Measurements from ENCODE around the gene ZNF525.
"Not testable (repeated sequence)": the region's sequence is repeated elsewhere in the genome, so short reads cannot be mapped to it uniquely, and the experiment has no call there.

ZNF525 gene

DNA sequence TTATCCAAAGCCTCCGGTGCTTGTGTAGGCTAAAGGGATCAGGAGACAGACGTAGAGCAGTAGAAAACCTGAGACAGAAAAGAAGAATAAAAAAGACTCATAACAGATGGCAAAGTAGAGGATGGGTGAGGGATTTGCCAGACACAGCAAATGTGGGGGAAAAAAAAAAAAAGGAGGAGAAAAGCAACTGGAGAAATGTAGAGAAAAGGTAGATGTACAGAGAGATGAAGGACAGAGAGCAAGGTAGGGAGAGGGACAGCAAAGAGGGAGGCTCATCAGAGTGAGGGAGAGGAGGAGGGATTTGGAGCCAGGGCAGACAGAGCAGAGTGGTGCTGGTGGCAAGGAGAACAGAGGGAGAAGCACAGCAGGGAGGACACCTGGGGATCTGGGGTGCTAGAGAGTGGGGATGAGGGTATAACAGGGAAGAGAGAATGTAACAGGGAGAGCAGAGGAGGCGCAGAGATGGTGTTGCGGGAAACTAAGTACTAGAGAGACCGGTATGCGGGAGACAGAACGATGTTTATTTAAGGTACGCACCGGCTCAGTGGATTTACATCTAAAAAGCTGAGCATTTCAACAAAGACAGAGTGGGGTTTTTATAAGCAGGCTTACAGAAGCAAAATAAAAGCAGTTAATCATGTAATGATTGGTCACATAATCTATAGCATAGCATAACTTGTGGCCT, 30.5 kb downstream of the ZNF525 start:
- not testable (repeated sequence) for DNase-seq (ENCODE audit: low read depth in 2 of 3, low spot score in 2 of 3)

DNA sequence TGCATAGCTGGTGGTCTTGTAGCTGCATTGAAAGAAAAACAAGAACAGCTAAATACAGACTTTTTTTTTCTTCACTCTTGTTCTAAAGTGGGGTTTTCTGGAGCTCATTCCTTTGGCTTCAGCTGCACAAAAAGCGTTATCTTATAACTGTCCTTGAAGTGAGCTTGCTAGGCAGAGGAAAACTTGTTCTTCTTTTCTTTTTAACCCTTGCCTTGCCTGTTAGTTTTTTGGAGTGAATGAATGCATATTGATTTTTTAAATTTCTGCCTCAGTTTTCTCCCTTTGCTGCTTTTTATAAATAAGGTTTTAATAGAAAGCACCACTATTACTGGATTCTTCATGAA, 31.0 kb downstream of the ZNF525 start:
- no peak for DNase-seq (ENCODE audit: low read depth in 2 of 3, low spot score in 2 of 3)

DNA sequence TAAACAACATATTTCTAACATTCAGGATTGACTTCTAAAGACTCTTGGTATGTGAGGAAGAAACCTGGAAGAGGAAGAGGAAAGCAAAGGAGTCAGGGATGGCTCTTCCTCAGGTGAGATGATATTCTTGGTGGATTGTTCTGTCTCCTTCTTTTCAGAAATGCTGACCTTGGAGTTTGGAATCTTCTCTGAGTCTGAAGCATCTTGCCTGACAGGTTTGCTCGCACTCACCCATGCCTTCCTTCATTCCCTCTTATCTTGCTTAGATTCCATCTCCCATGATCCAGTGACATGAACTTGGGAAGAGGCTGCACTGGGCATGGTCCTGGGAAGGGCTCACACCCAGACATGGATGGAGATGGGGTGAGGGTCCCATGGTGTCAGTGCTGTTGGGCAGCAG, 32.4 kb downstream of the ZNF525 start:
- DNase-seq (ENCODE audit: low read depth in 2 of 3, low spot score in 2 of 3): not testable (repeated sequence)

DNA sequence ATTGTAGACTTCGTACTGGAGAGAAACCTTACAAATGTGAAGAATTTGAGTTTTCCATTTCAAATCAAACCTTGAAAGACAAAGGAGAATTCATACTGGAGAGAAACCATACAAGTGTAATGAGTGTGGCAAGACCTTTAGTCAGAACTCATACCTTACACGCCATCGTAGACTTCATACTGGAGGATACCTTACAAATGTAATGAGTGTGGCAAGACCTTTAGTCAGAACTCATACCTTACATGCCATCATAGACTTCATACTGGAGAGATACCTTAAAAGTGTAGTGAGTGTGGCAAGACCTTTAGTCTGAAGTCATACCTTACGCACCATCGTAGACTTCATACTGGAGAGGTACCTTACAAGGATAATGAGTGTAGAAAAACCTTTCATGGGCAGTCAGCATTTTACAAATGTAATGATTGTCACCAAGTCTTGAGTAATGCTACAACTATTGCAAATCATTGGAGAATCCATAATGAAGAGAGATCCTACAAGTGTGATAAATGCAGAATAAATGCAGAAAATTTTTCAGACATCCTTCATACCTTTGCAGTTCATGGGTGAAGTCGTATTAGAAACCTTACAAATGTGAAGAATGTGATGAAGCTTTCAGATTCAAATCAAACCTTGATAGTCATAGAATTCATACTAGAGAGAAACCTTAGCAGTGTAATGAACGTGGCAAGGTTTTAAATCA, 44.1 kb downstream of the ZNF525 start:
- no peak for DNase-seq (ENCODE audit: low read depth in 2 of 3, low spot score in 2 of 3)

DNA sequence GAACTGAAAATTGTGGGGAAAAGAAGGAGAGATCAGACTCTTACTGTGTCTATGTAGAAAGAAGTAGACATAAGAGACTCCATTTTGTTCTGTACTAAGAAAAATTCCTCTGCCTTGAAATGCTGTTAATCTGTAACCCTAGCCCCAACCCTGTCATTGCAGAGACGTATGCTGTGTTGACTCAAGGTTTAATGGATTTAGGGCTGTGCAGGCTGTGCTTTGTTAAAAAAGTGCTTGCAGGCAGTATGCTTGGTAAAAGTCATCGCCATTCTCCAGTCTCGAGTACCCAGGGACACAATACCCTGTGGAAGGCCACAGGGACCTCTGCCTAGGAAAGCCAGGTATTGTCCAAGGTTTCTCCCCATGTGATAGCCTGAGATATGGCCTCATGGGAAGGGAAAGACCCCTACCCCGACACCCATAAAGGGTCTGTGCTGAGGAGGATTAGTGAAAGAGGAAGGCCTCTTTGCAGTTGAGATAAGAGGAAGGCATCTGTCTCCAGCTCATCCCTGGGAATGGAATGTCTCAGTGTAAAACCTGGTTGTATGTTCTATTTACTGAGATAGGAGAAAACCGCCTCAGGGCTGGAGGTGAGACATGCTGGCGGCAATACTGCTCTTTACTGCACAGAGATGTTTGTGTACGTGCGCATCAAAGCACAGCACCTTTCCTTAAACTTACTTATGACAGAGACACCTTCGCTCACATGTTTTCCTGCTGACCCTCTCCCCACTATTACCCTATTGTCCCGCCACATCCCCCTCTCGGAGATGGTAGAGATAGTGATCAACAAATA, 55.2 kb downstream of the ZNF525 start:
- not testable (repeated sequence) for DNase-seq (ENCODE audit: low read depth in 2 of 3, low spot score in 2 of 3)

DNA sequence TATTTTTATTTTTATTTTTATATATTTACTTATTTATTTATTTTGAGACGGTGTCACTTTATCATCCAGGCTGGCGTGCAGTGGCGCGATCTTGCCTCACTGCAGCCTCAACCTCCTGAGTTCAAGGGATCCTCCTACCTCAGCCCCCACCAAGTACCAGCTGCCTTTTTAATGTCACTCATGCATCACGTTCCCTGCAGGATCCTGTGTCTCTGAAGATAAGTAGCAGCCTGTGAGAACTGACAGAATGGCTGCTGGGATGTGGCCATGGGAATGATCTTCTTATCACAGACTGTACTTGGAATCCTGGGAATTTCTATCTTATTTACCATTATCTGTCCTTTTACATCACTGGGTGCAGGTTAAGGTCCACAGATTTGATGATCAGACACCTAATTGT, 57.0 kb downstream of the ZNF525 start:
- no peak for DNase-seq (ENCODE audit: low read depth in 2 of 3, low spot score in 2 of 3)

DNA sequence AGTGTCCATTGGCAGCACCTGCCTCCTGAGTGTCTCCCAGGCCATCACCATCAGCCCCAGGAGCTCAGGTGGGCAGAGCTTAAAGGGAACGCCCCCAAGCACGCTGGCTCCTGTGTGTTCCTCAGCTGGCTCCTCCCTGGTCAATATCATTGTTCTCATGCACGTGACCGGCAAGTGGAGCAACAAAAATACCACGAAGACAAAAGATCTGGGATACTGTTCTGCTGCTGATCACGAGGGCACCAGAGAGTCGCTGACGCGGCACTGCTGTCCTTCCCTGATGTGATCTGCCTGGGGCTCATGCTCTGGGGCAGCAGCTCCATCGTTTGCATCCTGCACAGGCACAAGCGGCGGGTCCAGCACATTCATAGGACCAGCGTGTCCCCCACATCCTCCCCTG, 57.6 kb downstream of the ZNF525 start:
- DNase-seq (ENCODE audit: low read depth in 2 of 3, low spot score in 2 of 3): not testable (repeated sequence)

DNA sequence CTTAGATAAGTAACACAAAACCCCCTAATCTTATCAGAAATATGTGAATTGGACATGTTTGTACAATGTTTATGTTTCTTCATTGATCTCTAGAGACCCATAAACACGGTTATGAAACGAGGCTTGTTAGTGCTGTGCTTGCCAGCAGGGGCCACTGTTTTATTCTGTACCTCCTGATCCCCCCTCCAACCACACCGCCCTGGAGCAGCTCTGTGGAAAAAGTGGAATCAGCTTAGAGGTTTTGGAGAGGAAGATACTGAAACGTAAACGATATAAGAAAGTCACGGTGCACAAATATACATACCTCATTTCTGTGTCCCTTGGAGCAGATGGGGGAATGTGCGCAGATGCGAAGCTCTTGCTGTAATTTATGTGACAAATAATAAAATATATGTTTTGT, 58.2 kb downstream of the ZNF525 start:
- not testable (repeated sequence) for DNase-seq (ENCODE audit: low read depth in 2 of 3, low spot score in 2 of 3)

DNA sequence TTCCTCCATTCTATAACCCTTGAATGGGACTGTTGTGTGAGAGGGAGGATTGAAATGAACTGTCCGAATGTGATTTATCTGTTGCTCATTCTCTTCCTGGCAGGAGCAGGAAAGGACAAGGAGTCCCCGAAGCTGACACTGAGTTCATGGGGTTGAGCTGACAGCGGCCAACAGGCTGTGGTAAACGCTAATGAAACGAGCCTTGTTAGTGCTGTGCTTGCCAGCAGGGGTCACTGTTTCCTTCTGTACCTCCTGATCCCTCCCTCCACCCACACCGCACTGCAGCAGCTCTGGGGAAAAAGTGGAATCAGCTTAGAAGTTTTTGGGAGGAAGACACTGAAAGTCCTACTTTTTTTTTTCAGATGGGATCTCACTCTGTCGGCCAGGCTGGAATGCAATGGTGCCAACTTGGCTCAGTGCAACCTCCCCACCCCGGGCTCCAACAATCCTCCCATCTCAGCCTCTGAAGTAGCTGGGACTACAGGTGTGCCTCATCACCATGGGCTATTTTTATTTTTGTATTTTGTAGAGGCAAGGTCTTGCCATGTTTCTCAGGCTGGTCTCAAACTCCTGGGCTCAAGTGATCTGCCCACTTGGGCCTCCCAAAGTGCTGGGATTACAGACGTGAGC, 59.6 kb downstream of the ZNF525 start:
- DNase-seq (ENCODE audit: low read depth in 2 of 3, low spot score in 2 of 3): peak; percentile 12 to 31 (median 13)

DNA sequence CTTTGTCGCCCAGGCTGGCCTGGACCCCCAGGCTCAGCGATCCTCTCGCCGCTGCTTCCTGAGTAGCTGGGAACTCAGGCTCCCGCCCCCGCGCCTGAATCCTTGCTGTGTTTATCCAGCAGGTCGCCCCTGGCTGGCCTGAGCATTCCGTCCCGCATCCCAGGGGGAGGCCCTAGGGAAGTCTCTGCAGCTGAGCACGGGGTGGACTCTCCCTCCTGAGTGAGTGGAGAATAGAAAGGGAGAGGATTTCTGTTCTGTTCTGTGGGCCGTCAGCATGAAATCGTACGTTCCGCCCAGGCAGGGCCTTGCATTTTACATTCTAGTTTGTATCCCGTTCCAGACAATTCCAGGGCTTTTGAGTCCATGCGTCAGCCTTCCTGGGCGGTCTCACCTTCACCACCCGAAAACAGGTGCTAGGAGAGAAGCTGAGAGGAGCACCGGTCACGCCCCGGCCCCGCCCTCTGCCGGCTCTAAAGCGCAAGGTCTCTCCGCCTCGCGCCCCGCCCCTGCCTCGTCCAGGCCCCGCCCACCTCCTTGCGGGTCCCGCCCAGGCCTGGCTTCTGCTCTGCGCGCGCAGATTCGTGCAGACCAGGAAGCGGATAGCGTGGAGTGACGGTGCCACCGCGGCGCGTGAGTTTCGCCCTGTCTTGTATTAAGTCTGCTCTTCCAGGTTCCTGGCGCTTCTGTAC, 66.0 kb downstream of the ZNF525 start, which contains the start of gene ZNF761:
ZNF761 (plus strand) TSS at position 586 of the 689 bp plus-strand sequence. CDS start 15,285 bp downstream, outside the sequence.
- DNase-seq (ENCODE audit: low read depth in 2 of 3, low spot score in 2 of 3): peak; percentile 95 to 96 (median 95)

DNA sequence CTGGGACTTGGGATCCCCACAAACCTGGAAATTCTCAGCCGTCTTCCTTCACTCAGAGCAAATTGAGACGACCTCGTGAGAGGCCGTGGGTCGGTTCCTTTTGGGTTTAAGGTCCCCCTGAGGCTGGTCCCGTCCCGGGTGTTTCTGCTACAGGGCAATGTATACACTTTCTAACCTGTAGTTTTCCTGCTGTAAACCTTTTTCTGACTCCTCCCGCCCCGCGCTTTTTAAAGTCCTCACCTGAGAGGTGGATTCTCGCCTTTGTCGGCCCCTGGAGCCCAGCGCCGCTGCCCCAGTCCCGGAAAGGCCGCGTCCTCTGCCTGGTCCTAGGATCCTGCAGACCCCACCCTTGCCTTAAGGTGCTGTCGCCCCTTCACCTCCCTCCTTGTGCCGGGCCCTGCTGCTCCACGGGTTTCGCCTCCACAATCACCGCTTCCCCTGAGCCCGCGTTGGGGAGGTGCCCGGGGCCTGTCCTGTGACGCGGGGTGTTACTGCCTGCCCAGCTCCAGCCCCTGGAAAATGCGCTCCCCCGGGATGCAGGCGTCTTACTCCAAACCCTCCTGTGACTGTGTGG, 66.7 kb downstream of the ZNF525 start:
- peak in 2 of 3 experiments; percentile 1 to 4 for DNase-seq (ENCODE audit: low read depth in 2 of 3, low spot score in 2 of 3)
